B cell (primary cell): ENCODE data around the gene TNPO2.

Experiments used
- EZH2 ChIP-seq: IDR thresholded peaks from 2 replicates; pipeline ENCODE4 v1.6.1; 2012; ENCODE audit warnings: borderline replicate concordance, low read depth, mild to moderate bottlenecking, moderate library complexity, low read length; ENCODE audit not compliant: insufficient read depth, poor library complexity, severe bottlenecking
- TF ChIP-seq, protein P1 (sequence below): fragments of 200-600 bp; IDR thresholded peaks from one replicate; pipeline ENCODE4 v1.8.0; 2022; ENCODE audit warnings: antibody characterized with exemption, mild to moderate bottlenecking

DNA sequence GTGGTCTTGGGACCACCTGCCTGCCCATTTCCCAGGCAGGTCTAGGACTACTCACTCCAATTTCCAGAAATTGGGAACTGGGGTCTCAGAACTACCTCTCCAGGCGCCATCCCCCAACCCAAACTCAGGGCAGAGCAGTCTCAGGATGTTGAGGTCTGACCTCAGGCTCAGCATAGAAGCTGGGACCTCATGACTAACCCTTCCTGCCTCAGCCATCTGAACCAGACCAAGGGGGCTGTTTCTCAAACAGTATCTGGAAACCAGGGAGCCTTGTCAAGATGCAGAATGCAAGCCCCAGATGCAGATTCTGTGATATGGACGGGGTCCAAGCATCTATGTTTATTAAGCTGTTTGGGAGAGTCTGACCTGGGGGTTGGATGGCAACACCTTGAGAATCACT is 28.6 kb downstream of the TNPO2 start:
- TF ChIP-seq, protein P1, sequence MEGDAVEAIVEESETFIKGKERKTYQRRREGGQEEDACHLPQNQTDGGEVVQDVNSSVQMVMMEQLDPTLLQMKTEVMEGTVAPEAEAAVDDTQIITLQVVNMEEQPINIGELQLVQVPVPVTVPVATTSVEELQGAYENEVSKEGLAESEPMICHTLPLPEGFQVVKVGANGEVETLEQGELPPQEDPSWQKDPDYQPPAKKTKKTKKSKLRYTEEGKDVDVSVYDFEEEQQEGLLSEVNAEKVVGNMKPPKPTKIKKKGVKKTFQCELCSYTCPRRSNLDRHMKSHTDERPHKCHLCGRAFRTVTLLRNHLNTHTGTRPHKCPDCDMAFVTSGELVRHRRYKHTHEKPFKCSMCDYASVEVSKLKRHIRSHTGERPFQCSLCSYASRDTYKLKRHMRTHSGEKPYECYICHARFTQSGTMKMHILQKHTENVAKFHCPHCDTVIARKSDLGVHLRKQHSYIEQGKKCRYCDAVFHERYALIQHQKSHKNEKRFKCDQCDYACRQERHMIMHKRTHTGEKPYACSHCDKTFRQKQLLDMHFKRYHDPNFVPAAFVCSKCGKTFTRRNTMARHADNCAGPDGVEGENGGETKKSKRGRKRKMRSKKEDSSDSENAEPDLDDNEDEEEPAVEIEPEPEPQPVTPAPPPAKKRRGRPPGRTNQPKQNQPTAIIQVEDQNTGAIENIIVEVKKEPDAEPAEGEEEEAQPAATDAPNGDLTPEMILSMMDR, result no peak
- TF ChIP-seq EZH2, result no peak
